Endothelial cell (in vitro differentiated cells): ENCODE results near the gene TMEM236. TPM values are rescaled to one million over a fixed set of nuclear protein-coding genes. Genes with fewer than 3 reads are reported as not detected.
A peak's percentile ranks its signal among the peaks of the same experiment; 100 is the strongest.

Experiments used
- DNase-seq: peaks from one replicate; pipeline ENCODE4 v3.0.0; 2021; ENCODE audit warnings: low spot score
- H3K27ac Mint-ChIP-seq: one replicate; pipeline ENCODE4 v1.8.0; 2021; ENCODE audit warnings: mixed read lengths, inconsistent platforms; ENCODE audit not compliant: unreplicated experiment
- H3K27me3 Mint-ChIP-seq: one replicate; pipeline ENCODE4 v1.8.0; 2021; ENCODE audit warnings: mild to moderate bottlenecking, moderate library complexity, mixed read lengths, inconsistent platforms; ENCODE audit not compliant: unreplicated experiment
- H3K36me3 Mint-ChIP-seq: one replicate; pipeline ENCODE4 v1.8.0; 2021; ENCODE audit warnings: mild to moderate bottlenecking, low read depth, mixed read lengths, inconsistent platforms; ENCODE audit not compliant: unreplicated experiment
- H3K4me1 Mint-ChIP-seq: one replicate; pipeline ENCODE4 v1.8.0; 2021; ENCODE audit warnings: mild to moderate bottlenecking, mixed read lengths, inconsistent platforms; ENCODE audit not compliant: unreplicated experiment
- H3K4me3 Mint-ChIP-seq: one replicate; pipeline ENCODE4 v1.8.0; 2021; ENCODE audit warnings: mild to moderate bottlenecking, mixed read lengths, inconsistent platforms; ENCODE audit not compliant: unreplicated experiment
- H3K9me3 Mint-ChIP-seq: one replicate; pipeline ENCODE4 v1.8.0; 2021; ENCODE audit warnings: mixed read lengths, inconsistent platforms; ENCODE audit not compliant: unreplicated experiment
- total RNA-seq: library from RNA; stranded (reverse); fragmentation: NEBNext Ultra II Directional; extraction: Animal tissue kit (Norgen Biotek cat#: 25700); gene quantifications from one replicate; pipeline ENCODE4 v1.2.1, GENCODE V29; 2021; ENCODE audit not compliant: unreplicated experiment
- TF ChIP-seq, protein P1 (sequence below): fragments of 200-600 bp; sonication (generic); IDR thresholded peaks from one replicate; pipeline ENCODE4 v1.5.0; 2021; ENCODE audit warnings: antibody characterized with exemption; ENCODE audit not compliant: unreplicated experiment

The TMEM236 gene
- total RNA-seq, 1 donor from 2014 or later: 0.05 TPM

DNA sequence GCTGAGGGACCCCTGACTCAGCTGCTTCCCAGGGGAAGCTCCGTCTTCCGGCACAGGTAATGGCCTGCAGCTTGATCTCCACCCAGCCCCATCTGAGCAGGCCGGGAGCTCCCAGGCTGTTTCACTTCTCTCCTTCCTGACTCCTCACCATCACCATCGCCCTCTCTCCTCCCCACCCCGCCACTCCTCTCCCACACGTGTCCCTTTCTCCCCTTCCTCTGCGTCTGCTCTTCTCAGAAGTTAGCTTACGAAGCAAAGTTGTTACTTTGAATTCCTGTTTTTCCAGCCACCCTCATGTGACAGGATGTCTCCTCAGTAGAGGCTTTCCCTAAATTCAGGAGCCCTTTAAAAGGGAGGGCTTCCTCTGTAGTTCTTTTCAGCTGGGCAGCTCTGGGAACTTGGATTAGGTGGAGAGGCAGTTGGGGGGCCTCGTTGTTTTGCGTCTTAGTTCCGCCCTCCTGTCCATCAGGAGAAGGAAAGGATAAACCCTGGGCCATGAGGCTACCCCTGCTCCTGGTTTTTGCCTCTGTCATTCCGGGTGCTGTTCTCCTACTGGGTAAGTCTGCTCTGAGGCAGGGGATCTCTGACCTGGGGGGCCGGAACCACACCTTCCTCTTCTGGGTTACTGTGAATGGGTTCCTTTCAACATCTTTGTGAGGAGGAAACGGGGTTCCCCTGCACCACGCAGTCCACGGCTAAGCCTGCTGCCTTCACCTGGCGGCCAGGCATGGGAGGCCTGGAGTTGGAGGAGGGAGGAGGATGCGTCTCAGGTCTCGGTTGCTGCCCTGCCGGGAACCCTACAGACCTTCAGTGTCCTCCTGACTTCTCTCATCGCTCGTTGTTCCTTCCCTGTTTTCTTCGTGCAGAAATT lies 57.2 kb downstream of the TMEM236 start, which contains the start of gene MRC1:
TSS of gene MRC1 (plus strand) at position 378 of the 871 bp plus-strand sequence. CDS start at position 496, 118 bp downstream.
- TF ChIP-seq, protein P1, sequence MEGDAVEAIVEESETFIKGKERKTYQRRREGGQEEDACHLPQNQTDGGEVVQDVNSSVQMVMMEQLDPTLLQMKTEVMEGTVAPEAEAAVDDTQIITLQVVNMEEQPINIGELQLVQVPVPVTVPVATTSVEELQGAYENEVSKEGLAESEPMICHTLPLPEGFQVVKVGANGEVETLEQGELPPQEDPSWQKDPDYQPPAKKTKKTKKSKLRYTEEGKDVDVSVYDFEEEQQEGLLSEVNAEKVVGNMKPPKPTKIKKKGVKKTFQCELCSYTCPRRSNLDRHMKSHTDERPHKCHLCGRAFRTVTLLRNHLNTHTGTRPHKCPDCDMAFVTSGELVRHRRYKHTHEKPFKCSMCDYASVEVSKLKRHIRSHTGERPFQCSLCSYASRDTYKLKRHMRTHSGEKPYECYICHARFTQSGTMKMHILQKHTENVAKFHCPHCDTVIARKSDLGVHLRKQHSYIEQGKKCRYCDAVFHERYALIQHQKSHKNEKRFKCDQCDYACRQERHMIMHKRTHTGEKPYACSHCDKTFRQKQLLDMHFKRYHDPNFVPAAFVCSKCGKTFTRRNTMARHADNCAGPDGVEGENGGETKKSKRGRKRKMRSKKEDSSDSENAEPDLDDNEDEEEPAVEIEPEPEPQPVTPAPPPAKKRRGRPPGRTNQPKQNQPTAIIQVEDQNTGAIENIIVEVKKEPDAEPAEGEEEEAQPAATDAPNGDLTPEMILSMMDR: no peak
- H3K36me3 Mint-ChIP-seq: no peaks in the 10 kb centered on the region
- H3K27me3 Mint-ChIP-seq: peaks cover 3% of the 10 kb centered on the region
- DNase-seq: no peak
- no peaks in the 10 kb centered on the region for H3K9me3 Mint-ChIP-seq
- peaks cover 31% of the 10 kb centered on the region for H3K4me1 Mint-ChIP-seq
- H3K27ac Mint-ChIP-seq: peak within 1 kb of the TSS; percentile 43
- peak within 1 kb of the TSS; percentile 66 for H3K4me3 Mint-ChIP-seq

DNA sequence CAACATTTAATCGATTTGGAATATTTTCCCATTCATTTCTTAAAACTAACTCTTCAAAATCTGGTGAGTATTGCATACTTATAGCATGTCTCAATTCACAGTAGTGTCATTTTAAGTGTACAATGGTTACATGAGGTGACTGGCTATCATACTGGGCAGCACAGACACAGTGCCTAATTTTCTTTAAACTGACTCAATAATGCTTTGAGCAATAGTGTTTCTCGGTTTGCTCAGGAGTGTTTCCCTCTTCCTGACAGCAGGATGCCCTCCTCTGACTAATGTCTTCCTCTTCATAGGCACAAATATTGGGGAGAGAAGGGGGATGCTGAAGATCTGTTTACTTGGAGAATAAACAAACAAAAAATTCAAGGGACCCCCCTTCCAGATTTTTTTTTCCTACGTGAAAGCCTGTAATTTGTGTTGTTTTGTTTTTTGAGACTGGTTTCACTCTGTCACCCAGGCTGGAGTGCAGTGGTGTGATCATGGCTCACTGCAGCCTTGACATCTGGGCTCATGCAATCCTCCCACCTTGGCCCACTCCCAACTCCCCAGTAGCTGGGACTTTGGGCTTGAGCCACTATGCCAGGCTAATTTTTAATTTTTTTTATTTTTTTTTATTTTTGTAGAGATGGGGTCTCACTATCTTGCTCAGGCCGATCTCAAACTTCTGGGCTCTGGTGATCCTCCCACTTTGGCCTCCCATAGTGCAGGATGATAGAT lies 59.3 kb downstream of the TMEM236 start:
- Mint-ChIP-seq H3K9me3 (no peaks in the 10 kb centered on the region), H3K36me3 (no peaks in the 10 kb centered on the region), H3K27ac (no peak overlapping the region), H3K4me3 (no peak overlapping the region), H3K27me3 (peaks cover 2% of the 10 kb centered on the region), H3K4me1 (peaks cover 36% of the 10 kb centered on the region)
- DNase-seq: no peak
- TF ChIP-seq, protein P1: no peak

DNA sequence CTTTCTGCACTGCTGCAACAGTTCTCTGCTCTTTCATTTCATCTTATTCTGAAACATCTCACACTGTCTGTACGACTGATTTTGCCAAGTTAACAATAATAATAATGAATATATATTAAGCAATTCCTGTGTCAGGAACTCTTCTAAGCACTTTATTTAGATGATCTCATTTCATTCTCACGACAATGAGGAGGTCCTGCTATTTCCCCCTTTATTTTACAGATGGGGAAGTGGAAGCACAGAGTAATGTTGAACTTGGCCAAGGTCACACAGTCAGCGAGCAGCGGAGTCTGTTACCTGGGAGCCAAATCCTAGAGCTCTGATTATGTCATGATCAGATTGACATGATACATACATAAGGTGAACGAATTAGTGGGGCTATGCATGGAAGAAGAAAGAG lies 63.0 kb downstream of the TMEM236 start:
- Mint-ChIP-seq H3K4me1 (peaks cover 33% of the 10 kb centered on the region), H3K9me3 (no peaks in the 10 kb centered on the region), H3K27me3 (peaks cover 2% of the 10 kb centered on the region), H3K36me3 (no peaks in the 10 kb centered on the region), H3K4me3 (no peak overlapping the region), H3K27ac (no peak overlapping the region)
- TF ChIP-seq, protein P1: no peak
- DNase-seq: no peak

DNA sequence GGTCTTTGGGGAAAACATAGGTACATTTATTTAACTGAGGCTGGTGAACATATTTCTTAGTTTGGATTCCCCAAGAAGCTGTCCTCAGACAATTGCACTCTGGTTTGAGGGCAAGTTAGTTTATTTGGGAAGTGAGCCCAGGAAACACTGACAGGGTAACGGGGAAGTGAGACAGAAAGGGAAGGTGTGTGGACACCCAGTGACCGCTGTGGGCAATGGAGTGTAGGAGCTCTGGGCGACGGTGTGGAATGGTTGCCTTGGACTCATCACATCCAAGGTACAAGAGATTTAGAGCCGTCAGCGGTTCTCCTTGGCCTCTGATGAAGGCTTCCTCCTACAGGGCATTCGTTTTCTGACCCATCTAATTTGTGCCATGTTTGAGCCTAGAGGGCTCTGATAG lies 64.2 kb downstream of the TMEM236 start:
- Mint-ChIP-seq H3K36me3 (no peaks in the 10 kb centered on the region), H3K27me3 (peaks cover 2% of the 10 kb centered on the region), H3K9me3 (no peaks in the 10 kb centered on the region), H3K4me3 (no peak overlapping the region), H3K4me1 (peaks cover 22% of the 10 kb centered on the region), H3K27ac (no peak overlapping the region)
- DNase-seq: no peak
- TF ChIP-seq, protein P1: no peak
